GM04504 (cell line): ENCODE measurements around the gene TMEM94.
"Not testable (repeated sequence)": the region's sequence is repeated elsewhere in the genome, so short reads cannot be mapped to it uniquely, and the experiment has no call there.

Experiments
- DNase-seq: peaks from one replicate; pipeline ENCODE4 v3.0.0-alpha.2; 2012; ENCODE audit warnings: low read depth

The TMEM94 gene

GRCh38 chr17:75476752-75477489, 20.5 kb downstream of the TMEM94 start:
- DNase-seq: no peak

- not testable (repeated sequence) for DNase-seq
These were observed 21.0 kb downstream of the TMEM94 start for GRCh38 chr17:75477490-75477862.

GRCh38 chr17:75478508-75478907, 22.1 kb downstream of the TMEM94 start:
- DNase-seq: no peak

- DNase-seq: no peak
These were observed 23.8 kb downstream of the TMEM94 start for GRCh38 chr17:75480281-75480680.

- DNase-seq: no peak
These were observed 25.0 kb downstream of the TMEM94 start for GRCh38 chr17:75481194-75482068.

GRCh38 chr17:75482098-75482942, 25.9 kb downstream of the TMEM94 start:
- DNase-seq: no peak

GRCh38 chr17:75485688-75486087, 29.3 kb downstream of the TMEM94 start:
- DNase-seq: no peak

GRCh38 chr17:75486151-75486550, 29.7 kb downstream of the TMEM94 start:
- no peak for DNase-seq

GRCh38 chr17:75486951-75487350, 30.5 kb downstream of the TMEM94 start:
- DNase-seq: no peak

GRCh38 chr17:75487351-75488070, 31.1 kb downstream of the TMEM94 start:
- no peak for DNase-seq

- DNase-seq: no peak
These were observed 32.5 kb downstream of the TMEM94 start for GRCh38 chr17:75488693-75489510.

GRCh38 chr17:75489511-75489955, 33.1 kb downstream of the TMEM94 start:
- no peak for DNase-seq

- DNase-seq: no peak
These were observed 33.8 kb downstream of the TMEM94 start for GRCh38 chr17:75490173-75490743.

- DNase-seq: no peak
These were observed 34.7 kb downstream of the TMEM94 start for GRCh38 chr17:75490953-75491649.

- no peak for DNase-seq
These were observed 35.2 kb downstream of the TMEM94 start for GRCh38 chr17:75491680-75492079.

GRCh38 chr17:75492555-75493168, 36.2 kb downstream of the TMEM94 start:
- no peak for DNase-seq

GRCh38 chr17:75493476-75494129, 37.2 kb downstream of the TMEM94 start:
- no peak for DNase-seq

GRCh38 chr17:75494326-75494877, 38.0 kb downstream of the TMEM94 start:
- DNase-seq: no peak
